Peyer's patch (tissue), 4 donors: ENCODE measurements around the gene FSD2.

Experiments
- POLR2A ChIP-seq, 2 donors: fragments of 450-650 bp; IDR thresholded peaks; one replicate each; pipeline ENCODE4 v1.5.1; 2017; ENCODE audit warnings: antibody characterized with exemption in 2 of 2, mild to moderate bottlenecking in 2 of 2, moderate library complexity in 2 of 2
- TF ChIP-seq, protein P1 (sequence below), 6 experiments: fragments of 450-650 bp in 4 of 6; fragments of 200-600 bp in 2 of 6; sonication (generic) in 1 of 6; IDR thresholded peaks; one replicate each; pipeline ENCODE4 v1.5.1; 2017 to 2019; ENCODE audit warnings: antibody characterized with exemption in 6 of 6, mild to moderate bottlenecking in 3 of 6, moderate library complexity in 1 of 6

DNA sequence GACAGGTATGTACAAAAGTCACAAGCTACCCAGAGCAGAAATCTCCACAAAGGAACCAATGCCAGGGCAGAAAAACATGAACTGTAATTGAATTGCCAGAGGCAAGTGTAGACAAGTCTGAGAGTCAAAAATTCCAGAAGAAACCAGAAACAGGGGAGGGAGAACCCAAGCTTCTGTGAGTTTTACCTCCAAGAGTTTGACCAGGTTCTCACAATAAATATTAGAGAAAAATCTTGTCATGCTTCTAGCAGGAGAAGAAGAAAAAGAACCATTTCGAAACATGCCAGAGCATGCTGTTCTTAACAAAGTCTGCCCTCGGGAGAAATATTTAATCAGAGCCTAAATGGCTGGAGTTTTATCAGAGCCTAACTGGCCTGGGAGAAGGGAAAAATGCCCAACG lies 63.7 kb downstream of the FSD2 start:
- no peak for TF ChIP-seq POLR2A (IDR thresholded peaks at IDR 0.05)
- TF ChIP-seq, protein P1, sequence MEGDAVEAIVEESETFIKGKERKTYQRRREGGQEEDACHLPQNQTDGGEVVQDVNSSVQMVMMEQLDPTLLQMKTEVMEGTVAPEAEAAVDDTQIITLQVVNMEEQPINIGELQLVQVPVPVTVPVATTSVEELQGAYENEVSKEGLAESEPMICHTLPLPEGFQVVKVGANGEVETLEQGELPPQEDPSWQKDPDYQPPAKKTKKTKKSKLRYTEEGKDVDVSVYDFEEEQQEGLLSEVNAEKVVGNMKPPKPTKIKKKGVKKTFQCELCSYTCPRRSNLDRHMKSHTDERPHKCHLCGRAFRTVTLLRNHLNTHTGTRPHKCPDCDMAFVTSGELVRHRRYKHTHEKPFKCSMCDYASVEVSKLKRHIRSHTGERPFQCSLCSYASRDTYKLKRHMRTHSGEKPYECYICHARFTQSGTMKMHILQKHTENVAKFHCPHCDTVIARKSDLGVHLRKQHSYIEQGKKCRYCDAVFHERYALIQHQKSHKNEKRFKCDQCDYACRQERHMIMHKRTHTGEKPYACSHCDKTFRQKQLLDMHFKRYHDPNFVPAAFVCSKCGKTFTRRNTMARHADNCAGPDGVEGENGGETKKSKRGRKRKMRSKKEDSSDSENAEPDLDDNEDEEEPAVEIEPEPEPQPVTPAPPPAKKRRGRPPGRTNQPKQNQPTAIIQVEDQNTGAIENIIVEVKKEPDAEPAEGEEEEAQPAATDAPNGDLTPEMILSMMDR (IDR thresholded peaks at IDR 0.05): no peak
